Testis (tissue), 2 donors: ENCODE results near the gene SUPT20H.

ENCODE experiments used
- CTCF ChIP-seq, 3 experiments: fragments of 450-650 bp in 2 of 3; fragments of 200-600 bp in 1 of 3; sonication (generic) in 1 of 3; IDR thresholded peaks; one replicate each; pipeline ENCODE4 v1.5.1; 2016 to 2019; ENCODE audit warnings: antibody characterized with exemption in 3 of 3, mild to moderate bottlenecking in 2 of 3, moderate library complexity in 1 of 3
- POLR2A ChIP-seq: fragments of 450-650 bp; IDR thresholded peaks from one replicate; pipeline ENCODE4 v1.6.1; 2017; ENCODE audit warnings: antibody characterized with exemption, mild to moderate bottlenecking, moderate library complexity

GRCh38 chr13:37011002-37011401, 48.5 kb downstream of the SUPT20H start:
- no peak for TF ChIP-seq CTCF (IDR thresholded peaks at IDR 0.05)
- no peak for TF ChIP-seq POLR2A
